Measurements from ENCODE around the gene THOC1. TPM values are rescaled to one million over a fixed set of nuclear protein-coding genes. Genes with fewer than 3 reads are reported as not detected.

The THOC1 gene
- total and polyA plus RNA-seq, 2 of the 4 experiments (the other 2 are of a cell fraction), result 13.3 to 15.8 TPM

DNA sequence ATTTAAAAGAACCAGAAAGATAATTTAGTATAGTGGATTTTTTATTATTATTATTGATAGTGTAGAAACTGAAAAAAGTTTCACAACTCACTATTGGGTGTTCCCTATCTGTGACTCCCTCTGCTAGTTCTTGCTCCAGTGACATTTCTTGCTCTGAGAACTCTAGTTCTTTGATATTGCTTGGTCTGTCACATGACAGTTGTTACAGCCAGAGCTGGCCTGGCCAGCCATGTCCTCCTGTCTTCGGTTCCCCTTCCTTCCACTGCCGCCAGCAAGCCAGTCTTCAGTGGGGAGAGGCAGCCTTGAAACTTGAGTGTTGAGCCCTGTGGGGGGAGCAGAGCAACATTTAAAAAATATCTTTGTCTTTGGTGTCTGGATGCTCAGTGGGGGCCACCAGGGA, 7.6 kb upstream of the THOC1 start:
- ChIA-PET POLR2A (ENCODE audit: unreplicated experiment) (no interaction called here), CTCF (no interaction called here)
- no peak overlapping the region for H3K56ac ChIP-seq (ENCODE audit: extremely low read depth, insufficient read depth, low read length)
- H3K27ac ChIP-seq (ENCODE audit: insufficient read depth, low read length), result no peak overlapping the region
- BruUV-seq (replicated peaks), result no TSS peak
- H3K27me3 ChIP-seq (ENCODE audit: control insufficient read depth, insufficient read depth, low read length), result no peaks in the 10 kb centered on the region
- TF ChIP-seq USF2 (IDR thresholded peaks at IDR 0.05; ENCODE audit: low read depth, low read length) (no peak), RFX5 (IDR thresholded peaks at IDR 0.05; ENCODE audit: low read depth, low read length) (no peak), CHD1 (IDR thresholded peaks at IDR 0.05; ENCODE audit: low read depth, low read length) (no peak), ELK1 (IDR thresholded peaks at IDR 0.05; ENCODE audit: borderline replicate concordance, low read depth, low read length) (no peak), RCOR1 (IDR thresholded peaks at IDR 0.05; ENCODE audit: insufficient replicate concordance, low read length) (no peak), SMC3 (IDR thresholded peaks at IDR 0.05; ENCODE audit: low read depth, low read length) (no peak), MAFK (IDR thresholded peaks at IDR 0.05; ENCODE audit: low read depth, low read length) (no peak)
- no peak overlapping the region for H2BK5ac ChIP-seq (ENCODE audit: low read depth, low read length, poor library complexity, severe bottlenecking)
- no peak overlapping the region for H3K14ac ChIP-seq (replicated peaks; ENCODE audit: low read depth, low read length)
- H4K91ac ChIP-seq (ENCODE audit: insufficient read depth, low read depth, low read length), result no peak overlapping the region
- no peaks in the 10 kb centered on the region for H3K79me1 ChIP-seq (ENCODE audit: low read depth in 1 of 2, low read length in 2 of 2)
- no peak for ATAC-seq (ENCODE audit: low read depth)
- H2AK5ac ChIP-seq (ENCODE audit: low read depth, low read length), result no peak overlapping the region
- H2BK15ac ChIP-seq (ENCODE audit: low read depth, low read length), result no peak overlapping the region
- no peak overlapping the region for H3K23ac ChIP-seq (ENCODE audit: low read depth, low read length)
- H3K9ac ChIP-seq (ENCODE audit: low read depth, low read length), result no peak overlapping the region
- H3K18ac ChIP-seq (ENCODE audit: low read depth, low read length), result no peak overlapping the region
- H3K4me2 ChIP-seq (ENCODE audit: low read depth, low read length), result no peak overlapping the region
- H3K4me3 ChIP-seq (ENCODE audit: insufficient read depth, low read depth, low read length), result no peak overlapping the region
- in situ Hi-C loops (cut with MboI; ENCODE audit: low sequenced_read_pairs), result loop anchor here (10.0 kb wide), 1 partner anchor 559 kb away; no protein-coding TSS in a partner anchor
- H3K9me3 ChIP-seq (ENCODE audit: control insufficient read depth, insufficient read depth, low read length), result peaks cover 5% of the 10 kb centered on the region; the same call in 1 of the 2 replicates
- intact Hi-C loops (cut with micrococcal nuclease), result no loop called here
- DNase-seq, result no peak
- no peaks in the 10 kb centered on the region for H3K4me1 ChIP-seq (ENCODE audit: control insufficient read depth, insufficient read depth, low read length)
- no peak overlapping the region for H2AFZ ChIP-seq (replicated peaks; ENCODE audit: low read length, poor library complexity)
- H2BK120ac ChIP-seq (ENCODE audit: low read depth, low read length), result no peak overlapping the region
- H2AK9ac ChIP-seq (replicated peaks; ENCODE audit: low read depth, low read length, poor library complexity), result no peak overlapping the region
- dilution Hi-C loops (cut with HindIII; ENCODE audit: low sequenced_read_pairs, unreplicated experiment), result no loop called here
- no peak overlapping the region for H3K4ac ChIP-seq (ENCODE audit: low read depth, low read length)
- no peak overlapping the region for H4K8ac ChIP-seq (ENCODE audit: low read depth in 2 of 2, low read length in 2 of 2)
- H2BK20ac ChIP-seq (ENCODE audit: low read depth, low read length), result no peak overlapping the region
- no peak overlapping the region for H4K5ac ChIP-seq (ENCODE audit: low read depth, low read length)
- no CpG with 5 or more reads among the region's 2 CpGs for WGBS, 2 experiments (ENCODE audit: extremely low coverage in 2 of 2, insufficient read length in 1 of 2)
- H3K9me1 ChIP-seq (ENCODE audit: insufficient read depth, low read length), result no peaks in the 10 kb centered on the region
- no peaks in the 10 kb centered on the region for H4K20me1 ChIP-seq (ENCODE audit: insufficient read depth, low read length)
- H3K36me3 ChIP-seq (ENCODE audit: control insufficient read depth, insufficient read depth, low read length), result no peaks in the 10 kb centered on the region
